HG02970 (cell line): ENCODE data around the gene RAD51B.

ENCODE experiments used
- ATAC-seq: cut with Tn5 transposase; IDR thresholded peaks from one replicate; pipeline ENCODE4 v1.9.1; 2021; ENCODE audit warnings: mild to moderate bottlenecking, moderate library complexity, moderate number of reproducible peaks; ENCODE audit not compliant: unreplicated experiment, low FRiP score

Gene RAD51B

DNA sequence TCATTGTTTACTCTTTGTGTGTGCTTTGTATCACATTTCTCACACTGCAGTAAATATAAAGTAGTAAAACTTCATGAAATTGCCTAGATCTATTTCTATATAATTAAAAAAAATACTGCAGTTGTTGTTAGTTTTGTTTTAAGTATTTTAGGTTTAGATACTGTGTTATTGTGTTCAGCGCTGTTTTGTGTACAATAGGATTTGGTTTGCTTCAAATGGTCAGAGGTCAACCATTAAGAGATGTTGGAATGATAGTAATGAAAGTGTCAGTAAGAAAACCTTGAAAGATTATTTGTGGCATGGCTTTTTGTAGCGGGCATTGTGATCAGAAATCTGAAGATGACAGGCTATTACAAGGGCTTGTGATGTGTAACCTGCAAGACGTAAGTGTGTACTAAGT lies 67.9 kb downstream of the RAD51B start:
- ATAC-seq, result no peak

DNA sequence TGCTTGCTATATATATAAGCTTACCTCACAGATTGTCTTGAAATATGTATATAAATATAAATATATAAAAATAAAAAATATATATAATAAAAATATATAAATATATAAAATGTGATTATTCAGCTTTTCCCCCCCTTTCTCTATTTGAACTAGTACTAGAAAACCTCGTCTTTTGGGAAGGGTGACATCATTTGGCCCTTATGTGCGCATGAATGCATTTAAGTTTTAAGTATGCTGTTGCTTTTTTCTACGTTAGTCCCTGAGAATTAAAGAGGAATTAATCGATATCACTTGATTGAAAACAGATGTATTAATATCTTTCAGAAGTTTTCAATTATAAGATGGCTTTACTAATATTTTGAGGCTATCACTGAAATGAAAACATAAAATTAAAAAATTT lies 69.9 kb downstream of the RAD51B start:
- no peak for ATAC-seq

GRCh38 chr14:67892466-67893100 lies 73.0 kb downstream of the RAD51B start:
- no peak for ATAC-seq

DNA sequence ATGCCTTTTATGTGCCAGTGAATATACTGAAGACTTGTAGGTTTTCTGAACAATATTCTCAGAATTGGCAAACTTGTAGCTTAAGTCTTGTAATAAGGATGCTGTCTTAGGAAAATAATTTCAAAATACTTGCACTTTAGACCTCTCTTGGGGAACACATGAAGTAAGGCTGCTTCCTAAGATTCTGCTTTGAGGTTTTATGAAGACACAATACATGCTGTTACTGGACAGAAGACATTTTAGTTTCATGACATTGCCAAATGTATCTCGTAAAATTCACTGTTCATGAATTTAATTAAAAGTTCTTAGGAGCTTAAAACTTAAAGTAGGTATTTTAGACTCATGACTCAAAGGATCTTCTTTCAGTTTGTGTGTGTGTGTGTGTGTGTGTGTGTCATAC lies 80.7 kb downstream of the RAD51B start:
- ATAC-seq, result no peak

DNA sequence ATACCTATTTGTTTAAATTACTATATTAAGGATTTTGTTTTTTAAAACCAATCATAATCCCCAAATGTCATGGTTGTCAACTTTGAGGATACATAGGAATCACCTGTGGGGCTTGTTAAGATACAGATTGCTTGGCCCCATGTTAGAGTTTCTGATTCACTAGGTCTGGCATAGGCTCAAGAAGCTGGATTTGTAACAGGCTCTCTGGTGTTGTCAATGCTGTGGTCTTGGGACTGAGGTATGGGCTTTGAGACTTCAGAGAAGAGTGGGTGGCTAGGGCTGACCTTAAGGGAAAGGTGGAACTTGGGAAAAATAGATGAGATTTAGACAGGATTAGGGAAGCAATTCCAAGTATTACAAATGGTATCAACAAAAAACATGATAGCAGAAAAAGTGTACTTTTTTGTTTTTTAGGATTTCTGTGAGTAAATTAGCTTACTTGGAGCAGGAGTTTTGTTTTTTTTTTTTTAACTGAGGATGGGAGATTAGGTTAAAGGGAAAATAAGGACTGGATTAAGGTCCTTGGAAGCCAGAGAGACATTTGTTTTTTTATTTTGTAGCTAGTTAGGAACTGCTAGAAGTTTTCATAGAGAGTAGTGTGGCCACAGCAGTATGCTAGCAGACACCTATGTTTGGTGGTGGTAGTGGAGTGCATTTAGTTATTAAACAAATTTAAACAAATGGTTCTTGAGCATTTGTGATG lies 88.6 kb downstream of the RAD51B start:
- ATAC-seq, result no peak

- ATAC-seq, result no peak
Measured at GRCh38 chr14:67911562-67911961, 92.0 kb downstream of the RAD51B start.

GRCh38 chr14:67916430-67916829 lies 96.9 kb downstream of the RAD51B start:
- ATAC-seq, result no peak

DNA sequence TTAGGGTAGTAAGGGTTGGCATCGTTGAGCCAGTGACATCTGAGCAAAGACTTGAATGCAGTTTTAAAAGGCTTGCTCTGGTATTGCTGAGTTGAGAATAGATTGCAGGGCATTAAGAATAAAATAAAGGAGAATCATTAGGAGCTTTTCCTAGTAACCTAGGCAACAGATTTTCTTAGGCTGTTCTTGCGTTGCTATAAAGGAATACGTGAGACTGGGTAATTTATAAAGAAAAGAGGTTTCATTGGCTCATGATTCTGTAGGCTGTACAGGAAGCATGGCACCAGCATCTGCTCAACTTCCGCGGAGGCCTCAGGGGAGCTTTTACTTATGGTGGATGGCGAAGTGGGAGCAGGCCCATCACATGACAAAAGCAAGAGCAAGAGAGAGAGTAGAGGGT lies 97.4 kb downstream of the RAD51B start:
- no peak for ATAC-seq

DNA sequence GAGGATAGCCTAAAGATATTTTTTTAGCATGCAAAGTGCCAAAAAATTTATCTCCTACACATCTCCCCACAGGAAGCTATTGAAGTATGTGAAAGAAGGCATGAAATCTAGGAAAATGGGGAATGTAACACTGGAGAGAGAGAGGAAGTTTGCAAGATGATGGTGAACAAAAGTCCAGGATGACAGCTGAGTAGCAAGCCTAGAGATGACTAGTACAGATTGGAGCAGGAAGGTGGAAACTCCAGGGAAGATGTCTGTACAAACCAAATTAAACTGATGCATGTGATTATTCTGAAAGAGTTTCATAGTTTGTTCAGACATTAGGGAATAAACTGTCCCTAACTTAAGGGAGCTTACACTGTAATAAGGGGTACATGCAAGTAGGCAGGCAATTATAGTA lies 99.3 kb downstream of the RAD51B start:
- no peak for ATAC-seq

DNA sequence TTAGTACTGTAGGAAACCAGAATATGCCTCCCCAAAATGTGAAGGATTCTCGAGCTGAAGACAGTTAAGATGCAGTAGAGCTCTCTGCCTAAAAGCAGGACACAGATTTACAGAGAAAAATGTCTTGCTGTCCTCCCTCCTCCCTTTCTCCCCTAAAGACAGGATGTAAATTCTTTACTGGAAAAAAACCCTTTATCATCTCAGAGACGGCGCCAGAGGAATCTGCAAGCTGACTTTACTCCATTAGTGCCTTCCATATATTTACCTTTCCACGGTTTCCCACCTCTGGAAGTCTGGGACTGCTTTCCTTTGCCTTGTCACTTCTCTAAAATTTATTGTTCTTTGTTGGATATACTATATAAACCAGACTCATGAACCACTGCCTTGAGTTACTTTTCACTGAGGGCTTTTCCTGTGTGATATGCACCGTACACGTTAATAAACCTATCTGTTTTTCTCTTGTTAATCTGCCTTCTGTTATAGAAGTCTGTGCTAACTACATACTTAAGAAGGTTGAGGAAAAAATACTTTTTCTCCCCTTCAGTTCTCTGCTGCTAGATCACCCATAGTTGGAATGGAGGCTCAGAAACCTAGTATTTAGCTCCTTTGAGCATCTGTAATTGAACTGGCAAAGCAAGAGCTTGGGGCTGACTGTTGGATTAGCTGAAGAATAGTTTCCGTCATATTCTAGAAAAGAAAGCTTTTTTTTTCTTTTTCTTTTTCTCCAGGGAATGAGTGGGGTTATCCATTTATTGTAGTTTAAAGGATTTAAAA lies 99.9 kb downstream of the RAD51B start:
- no peak for ATAC-seq

DNA sequence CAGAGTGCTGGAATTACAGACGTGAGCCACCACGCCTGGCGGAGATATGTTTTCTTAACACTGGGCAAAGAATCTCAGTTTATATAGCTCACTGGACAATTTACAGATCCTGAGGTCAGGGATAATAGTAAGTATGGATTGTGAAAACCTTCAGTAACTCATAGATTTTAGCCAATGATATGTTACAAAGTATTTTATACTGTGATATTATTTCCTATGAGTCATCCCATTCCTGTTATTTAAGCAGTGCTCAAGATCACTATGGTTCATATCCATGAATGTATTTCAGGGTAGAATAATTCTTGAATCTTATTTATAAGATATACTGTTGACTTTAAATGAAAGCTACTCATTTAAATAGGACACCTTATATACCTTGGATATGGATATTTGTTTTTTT lies 107.2 kb downstream of the RAD51B start:
- ATAC-seq, result no peak

- no peak for ATAC-seq
Measured at GRCh38 chr14:67927244-67927643, 107.7 kb downstream of the RAD51B start.

GRCh38 chr14:67928375-67928774 lies 108.8 kb downstream of the RAD51B start:
- no peak for ATAC-seq

DNA sequence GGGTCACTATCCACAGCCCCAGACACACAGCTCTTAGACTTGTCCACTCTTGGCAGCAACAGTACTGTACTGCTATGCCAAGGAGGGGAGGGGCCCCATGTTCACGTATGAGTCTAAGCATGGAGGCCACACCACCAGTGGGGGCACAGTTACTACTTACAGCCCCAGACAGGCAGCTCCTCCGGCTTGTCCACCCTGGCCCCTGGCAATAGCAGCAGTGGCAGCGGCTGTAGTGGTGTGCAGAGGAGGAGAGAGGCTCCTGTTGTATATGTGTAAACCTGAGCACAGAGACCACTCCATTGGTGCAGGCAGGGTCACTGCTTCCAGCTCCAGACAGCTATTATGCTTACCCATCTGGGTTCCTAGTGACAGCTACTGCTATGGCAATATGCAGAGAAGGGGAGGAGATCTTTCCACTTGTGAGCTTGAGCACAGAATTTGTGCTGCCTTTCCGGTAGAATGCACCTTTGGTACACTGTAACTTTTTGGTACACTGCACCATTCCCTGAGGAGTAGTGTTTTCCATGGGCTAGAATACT lies 113.2 kb downstream of the RAD51B start:
- ATAC-seq, result no peak

GRCh38 chr14:67933266-67933665 lies 113.7 kb downstream of the RAD51B start:
- ATAC-seq, result no peak

DNA sequence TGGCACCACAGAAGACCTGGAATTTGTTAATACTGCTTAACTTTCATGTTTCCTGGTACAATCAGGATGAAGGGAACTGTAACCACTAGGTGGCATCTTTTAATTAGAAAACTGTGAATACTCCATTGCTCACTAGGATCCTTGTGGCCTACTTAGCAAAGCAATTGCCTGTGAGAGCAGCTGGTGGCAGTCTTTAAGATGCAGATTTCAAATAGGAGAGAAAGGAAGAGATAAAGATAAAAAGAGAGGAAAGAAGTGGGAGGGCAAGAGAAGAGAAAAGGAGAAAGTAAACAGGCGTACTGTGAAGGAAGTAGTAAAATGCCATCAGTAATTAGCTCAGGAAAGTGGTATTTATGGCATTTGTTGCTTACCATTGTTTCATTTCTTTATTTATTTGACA lies 114.5 kb downstream of the RAD51B start:
- ATAC-seq, result no peak

DNA sequence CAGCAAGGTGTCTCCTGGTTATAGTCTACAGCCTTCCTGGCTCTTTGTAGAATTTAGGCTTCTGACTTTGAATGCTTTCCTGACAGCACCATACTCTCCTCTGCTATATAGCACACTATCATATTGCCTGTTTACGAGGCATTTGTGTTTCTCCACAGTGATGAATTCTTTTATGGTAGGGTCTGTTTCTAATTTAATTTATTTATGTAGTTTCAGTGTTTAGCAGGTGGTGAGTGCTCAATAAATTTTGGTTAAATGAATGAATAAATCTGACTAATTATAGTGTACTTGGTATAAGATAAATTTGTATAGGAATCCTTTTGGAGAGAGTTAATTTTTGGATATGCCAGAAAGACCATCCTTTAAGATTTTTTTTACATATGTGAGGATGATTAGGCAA lies 115.3 kb downstream of the RAD51B start:
- ATAC-seq, result no peak

DNA sequence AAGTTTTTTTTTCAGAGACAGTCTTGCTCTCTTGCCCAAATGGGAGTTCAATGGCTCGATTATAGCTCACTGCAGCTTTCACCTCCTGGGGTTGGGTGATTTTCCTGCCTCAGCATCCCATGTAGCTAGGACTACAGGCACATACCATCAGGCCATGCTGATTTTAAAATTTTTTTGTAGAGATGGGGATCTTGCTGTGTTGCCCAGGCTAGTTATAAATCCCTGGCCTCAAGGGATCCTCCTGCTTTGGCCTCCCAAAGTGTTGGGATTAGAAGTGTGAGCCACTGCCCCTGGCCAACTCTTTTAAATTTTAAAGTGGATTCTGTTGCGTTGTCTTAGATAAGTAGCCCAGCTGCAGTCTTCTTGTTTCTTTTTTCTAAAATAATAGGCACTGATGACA lies 115.8 kb downstream of the RAD51B start:
- ATAC-seq, result no peak

DNA sequence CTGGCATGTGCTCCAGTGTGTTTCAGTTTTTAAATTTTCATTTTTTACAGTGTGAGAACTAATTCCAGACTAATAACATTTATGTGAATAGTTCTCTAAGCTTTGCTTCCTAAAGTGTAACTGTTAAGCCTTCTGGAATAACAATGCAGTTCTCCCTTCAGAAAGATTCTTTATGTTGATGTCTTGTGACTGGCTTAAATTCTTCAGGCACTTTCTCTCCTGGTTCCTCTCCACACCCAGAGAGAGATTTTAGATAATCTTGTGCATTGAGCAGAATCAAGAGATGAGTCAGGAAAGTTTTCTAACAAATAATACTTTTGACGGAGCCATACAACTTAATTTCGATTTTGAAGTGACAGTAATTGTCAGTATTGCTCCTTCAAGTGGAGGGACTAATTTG lies 118.5 kb downstream of the RAD51B start:
- no peak for ATAC-seq

DNA sequence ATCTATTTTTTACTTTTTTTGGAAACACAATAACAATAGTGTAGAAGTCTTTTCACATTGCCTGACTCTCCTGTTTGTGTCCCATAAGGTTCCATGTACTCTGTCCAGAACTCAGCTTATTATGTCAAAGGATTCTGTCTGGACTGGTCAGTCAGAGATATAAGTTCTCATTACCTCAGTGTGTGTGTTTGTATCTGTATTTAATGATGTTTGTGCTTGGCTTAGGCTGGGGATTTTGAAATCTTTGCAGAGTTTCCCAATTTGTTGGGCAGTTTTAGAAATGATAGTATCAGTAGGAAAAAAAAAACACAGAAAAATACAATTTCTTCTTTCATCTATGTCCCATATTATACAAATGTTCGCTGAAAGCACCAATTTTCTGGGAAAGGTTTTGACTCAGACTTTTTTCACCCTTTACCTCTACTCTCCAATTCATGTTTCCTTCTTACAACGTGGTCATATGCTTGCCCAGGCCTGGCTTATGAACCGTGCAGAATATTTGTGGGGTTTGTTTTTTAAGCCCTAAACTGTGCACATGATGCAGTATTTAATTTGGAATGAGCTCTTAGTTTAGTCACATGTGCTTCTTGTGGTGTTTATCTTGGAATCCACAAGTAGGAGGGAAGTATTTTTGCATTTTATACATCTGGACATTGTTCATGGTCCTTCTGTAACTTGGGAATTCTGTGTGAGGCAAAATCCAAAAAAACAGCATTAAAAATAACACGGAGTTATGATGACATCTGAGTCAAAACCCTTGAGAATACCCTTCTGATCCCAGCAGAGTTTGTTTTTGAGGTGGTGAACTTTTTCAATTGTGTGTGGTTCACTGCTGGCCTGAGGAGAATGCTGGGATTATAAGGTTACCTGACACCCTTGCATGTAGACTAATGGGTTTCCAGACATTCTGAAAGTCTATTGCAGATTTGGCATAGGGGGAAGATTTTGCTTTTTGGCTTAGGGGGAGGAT lies 121.2 kb downstream of the RAD51B start:
- no peak for ATAC-seq
